HG03045 (cell line): ENCODE measurements around the gene TCF19.

ENCODE experiments used
- ATAC-seq: cut with Tn5 transposase; IDR thresholded peaks from one replicate; pipeline ENCODE4 v1.9.1; 2021; ENCODE audit warnings: mild to moderate bottlenecking, moderate library complexity; ENCODE audit not compliant: unreplicated experiment

TCF19 gene

GRCh38 chr6:31126396-31127175 is 31.8 kb upstream of the TCF19 start:
- no peak for ATAC-seq

- no peak for ATAC-seq
Observed at GRCh38 chr6:31128093-31128676, 30.2 kb upstream of the TCF19 start.

GRCh38 chr6:31129130-31129529 is 29.3 kb upstream of the TCF19 start:
- ATAC-seq, result no peak

- no peak for ATAC-seq
Observed at GRCh38 chr6:31130751-31131150, 27.6 kb upstream of the TCF19 start.

GRCh38 chr6:31131595-31131994 is 26.8 kb upstream of the TCF19 start:
- no peak for ATAC-seq

- no peak for ATAC-seq
Observed at GRCh38 chr6:31132806-31133205, 25.6 kb upstream of the TCF19 start.

GRCh38 chr6:31135710-31136109 is 22.7 kb upstream of the TCF19 start:
- no peak for ATAC-seq

- no peak for ATAC-seq
Observed at GRCh38 chr6:31138982-31139381, 19.4 kb upstream of the TCF19 start, which contains the start of gene PSORS1C2. Gene PSORS1C2 (minus strand): TSS chr6:31139066. CDS start chr6:31139026, 40 bp downstream.

- no peak for ATAC-seq
Observed at GRCh38 chr6:31139599-31139998, 18.8 kb upstream of the TCF19 start.

- no peak for ATAC-seq
Observed at GRCh38 chr6:31140643-31141042, 17.7 kb upstream of the TCF19 start.

- no peak for ATAC-seq
Observed at GRCh38 chr6:31142361-31142761, 16.0 kb upstream of the TCF19 start.

- ATAC-seq, result no peak
Observed at GRCh38 chr6:31143148-31143547, 15.2 kb upstream of the TCF19 start.

GRCh38 chr6:31144296-31144969 is 14.0 kb upstream of the TCF19 start:
- ATAC-seq, result no peak

GRCh38 chr6:31144970-31145340 is 13.4 kb upstream of the TCF19 start:
- ATAC-seq, result no peak

GRCh38 chr6:31145386-31145785 is 13.0 kb upstream of the TCF19 start:
- no peak for ATAC-seq

GRCh38 chr6:31149827-31150447 is 8.5 kb upstream of the TCF19 start:
- ATAC-seq, result no peak

GRCh38 chr6:31152781-31153180 is 5.6 kb upstream of the TCF19 start:
- ATAC-seq, result no peak

- ATAC-seq, result no peak
Observed at GRCh38 chr6:31154436-31154835, 4.0 kb upstream of the TCF19 start.

GRCh38 chr6:31156641-31157040 is 1.7 kb upstream of the TCF19 start:
- ATAC-seq, result no peak

- ATAC-seq, result no peak
Observed at GRCh38 chr6:31157513-31158139, 763 bp upstream of the TCF19 start, which contains the start of gene CCHCR1. Gene CCHCR1 (minus strand): TSS chr6:31157802. CDS start chr6:31157600, 202 bp downstream.
